ENCODE measurements around the gene NAP1L1.

DNA sequence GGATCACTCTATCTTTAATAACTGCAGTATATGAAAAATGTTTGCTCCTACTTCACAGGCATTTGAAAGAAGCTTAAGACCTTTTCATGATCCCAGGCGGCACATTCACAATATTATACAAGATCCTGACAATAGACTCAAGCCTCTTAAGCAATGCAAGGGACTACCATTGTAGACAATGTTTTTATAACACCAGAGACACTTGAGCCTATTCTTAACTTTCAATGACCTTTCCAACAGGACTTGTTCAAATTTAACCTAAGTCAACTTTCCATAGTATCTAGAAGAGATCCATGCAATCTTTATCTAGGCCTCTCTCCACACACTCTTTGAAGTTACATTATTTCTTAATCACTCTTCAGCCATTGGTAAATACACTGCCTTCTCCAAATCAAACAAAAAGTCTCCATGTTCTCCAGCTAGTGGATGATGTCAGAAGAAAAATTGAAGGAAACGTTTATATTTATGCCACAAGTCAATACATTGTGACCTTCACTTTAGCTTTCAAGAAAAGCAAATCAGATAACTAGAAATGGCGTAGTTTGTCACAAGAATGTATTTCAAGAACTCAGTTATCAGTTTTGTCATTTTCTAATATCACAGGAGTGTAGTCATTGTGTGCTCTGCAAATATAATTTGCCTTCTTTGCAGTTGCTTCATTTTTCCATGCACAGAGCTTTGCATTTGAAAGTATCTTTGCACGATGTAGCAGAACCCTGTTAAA lies 94.1 kb downstream of the NAP1L1 start:
- TF ChIP-seq, protein P1, sequence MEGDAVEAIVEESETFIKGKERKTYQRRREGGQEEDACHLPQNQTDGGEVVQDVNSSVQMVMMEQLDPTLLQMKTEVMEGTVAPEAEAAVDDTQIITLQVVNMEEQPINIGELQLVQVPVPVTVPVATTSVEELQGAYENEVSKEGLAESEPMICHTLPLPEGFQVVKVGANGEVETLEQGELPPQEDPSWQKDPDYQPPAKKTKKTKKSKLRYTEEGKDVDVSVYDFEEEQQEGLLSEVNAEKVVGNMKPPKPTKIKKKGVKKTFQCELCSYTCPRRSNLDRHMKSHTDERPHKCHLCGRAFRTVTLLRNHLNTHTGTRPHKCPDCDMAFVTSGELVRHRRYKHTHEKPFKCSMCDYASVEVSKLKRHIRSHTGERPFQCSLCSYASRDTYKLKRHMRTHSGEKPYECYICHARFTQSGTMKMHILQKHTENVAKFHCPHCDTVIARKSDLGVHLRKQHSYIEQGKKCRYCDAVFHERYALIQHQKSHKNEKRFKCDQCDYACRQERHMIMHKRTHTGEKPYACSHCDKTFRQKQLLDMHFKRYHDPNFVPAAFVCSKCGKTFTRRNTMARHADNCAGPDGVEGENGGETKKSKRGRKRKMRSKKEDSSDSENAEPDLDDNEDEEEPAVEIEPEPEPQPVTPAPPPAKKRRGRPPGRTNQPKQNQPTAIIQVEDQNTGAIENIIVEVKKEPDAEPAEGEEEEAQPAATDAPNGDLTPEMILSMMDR (IDR thresholded peaks at IDR 0.05), result no peak
- no peak for TF ChIP-seq POLR2A (IDR thresholded peaks at IDR 0.05)
